ENCODE results near the gene DENND11.
A peak's percentile ranks its signal among the peaks of the same experiment; 100 is the strongest.
"Not testable (repeated sequence)": the region's sequence is repeated elsewhere in the genome, so short reads cannot be mapped to it uniquely, and the experiment has no call there.

The DENND11 gene

DNA sequence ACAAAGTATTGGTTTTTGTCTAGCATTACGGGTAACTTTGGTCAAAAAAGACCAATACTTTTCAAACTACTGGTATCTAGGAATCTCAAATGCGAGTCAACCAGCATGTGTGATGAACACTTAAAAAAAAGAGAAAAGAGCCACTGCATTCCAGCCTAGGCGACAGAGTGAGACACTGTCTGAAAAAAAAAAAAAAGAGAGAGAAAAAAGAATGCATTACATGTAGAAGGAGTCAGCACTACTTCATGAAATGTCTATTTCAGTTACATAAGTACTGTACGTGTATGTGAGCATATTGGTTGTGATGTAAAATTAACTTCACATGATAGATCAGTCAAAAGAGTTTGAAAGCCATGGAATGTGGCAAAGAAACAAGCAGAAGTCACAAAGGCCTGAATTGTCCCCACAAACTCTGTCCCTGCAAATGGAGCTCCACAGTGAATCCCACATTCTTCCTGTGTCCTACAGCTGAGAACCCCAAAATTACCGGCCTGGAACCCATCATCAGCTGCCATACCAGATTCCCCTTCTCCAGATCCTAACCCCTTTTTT lies 1.6 kb downstream of the DENND11 start:
- H3K36me3 ChIP-seq (replicated peaks) = no peaks in the 10 kb centered on the region
- DNase-seq (ENCODE audit: low spot score in 2 of 2) = no peak
- in situ Hi-C loops (cut with MboI; ENCODE audit: low sequenced_read_pairs) = no loop called here
- H3K4me3 ChIP-seq = peak overlapping the region; percentile 48; the same call in 1 of the 2 replicates
- H3K9me3 ChIP-seq = no peaks in the 10 kb centered on the region
- peaks cover 16% of the 10 kb centered on the region for H3K4me1 ChIP-seq
- no peaks in the 10 kb centered on the region for H3K27me3 ChIP-seq (ENCODE audit: low read depth)

DNA sequence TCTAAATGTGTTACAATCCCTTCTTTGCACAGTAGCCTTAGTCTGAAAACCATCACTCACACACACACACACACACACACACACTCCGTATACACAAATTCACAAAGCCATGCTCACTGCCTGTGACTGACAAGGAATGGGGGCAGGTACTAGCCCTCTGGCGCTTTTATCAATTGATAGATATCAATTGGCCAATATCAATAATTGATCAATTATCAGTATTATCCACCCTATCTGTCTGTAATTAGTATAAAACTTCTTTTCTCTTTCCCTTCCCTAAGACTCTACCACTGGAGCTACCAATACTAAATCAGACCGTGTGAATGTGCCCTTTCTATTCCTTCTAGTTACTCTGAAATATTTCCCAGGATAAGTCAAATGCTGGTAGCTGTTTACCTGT lies 2.1 kb downstream of the DENND11 start:
- in situ Hi-C loops (cut with MboI; ENCODE audit: low sequenced_read_pairs) = no loop called here
- Histone ChIP-seq H3K4me1 (peaks cover 16% of the 10 kb centered on the region), H3K36me3 (replicated peaks) (no peaks in the 10 kb centered on the region), H3K9me3 (no peaks in the 10 kb centered on the region), H3K4me3 (no peak overlapping the region), H3K27me3 (ENCODE audit: low read depth) (no peaks in the 10 kb centered on the region)
- DNase-seq (ENCODE audit: low spot score in 2 of 2) = no peak

DNA sequence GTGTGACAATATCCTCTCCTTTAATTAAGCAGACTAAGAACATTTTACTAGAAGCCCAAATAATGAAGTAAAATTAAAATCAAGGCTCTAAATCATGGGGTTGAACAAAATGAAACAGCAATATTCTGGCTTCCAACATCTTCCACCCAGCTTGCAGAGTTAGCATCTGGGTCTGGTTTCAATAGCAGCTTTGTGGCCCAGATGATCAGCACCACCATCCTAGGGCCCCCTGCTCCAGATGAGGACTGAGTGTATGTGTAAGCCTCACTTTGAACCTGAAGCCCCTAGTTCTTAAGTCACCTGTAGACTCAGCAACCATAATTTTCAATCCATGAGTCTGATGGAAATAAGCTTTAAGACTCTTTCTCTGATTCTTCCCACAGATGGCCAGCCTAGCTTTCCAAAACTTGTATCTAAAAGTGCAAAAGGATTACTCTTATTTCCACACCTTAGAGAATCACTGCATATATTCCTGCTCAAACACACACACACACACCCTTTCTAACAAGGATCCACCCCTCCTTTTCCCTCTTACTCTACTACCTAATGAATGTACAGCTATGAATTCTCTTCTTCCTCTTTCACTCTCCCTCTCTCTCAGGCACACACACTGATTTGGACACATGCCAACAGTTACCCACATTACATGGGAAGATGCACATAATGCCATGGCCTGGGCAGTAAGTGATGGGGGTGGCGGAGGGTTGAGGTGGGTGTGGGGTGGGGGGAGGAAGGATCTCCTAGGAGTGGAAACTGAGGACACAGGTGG lies 3.5 kb downstream of the DENND11 start:
- peaks cover 6% of the 10 kb centered on the region for H3K4me1 ChIP-seq
- in situ Hi-C loops (cut with MboI; ENCODE audit: low sequenced_read_pairs) = no loop called here

DNA sequence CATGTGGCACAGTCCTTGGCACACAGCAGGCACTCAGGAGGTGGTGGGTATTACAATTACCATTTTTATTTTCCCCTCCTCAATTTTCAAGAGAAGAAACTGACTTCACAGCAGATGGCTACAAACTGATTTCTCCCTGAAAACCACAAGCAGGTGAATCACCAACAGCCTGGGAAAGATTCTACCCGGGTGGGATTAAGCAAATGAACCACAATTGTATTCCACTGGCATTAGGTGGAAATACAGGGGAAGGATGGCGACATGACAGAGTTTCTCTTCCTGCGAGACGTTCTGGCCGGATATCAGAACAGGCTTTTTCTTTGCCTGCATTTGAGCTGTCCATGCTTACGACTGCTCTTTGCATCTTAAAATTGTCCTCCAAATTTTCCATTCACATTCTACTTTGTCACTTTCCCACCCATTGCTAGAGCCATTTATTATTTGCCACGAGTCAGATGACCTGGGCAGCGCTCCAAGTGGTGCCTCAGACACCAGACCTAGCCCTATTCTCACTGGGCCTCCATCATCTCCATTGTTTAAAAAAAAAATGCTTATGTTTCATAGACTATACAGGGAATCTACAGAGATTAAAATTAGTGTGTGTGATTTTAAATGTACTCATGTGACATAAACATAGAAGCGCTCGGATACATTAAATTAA lies 4.6 kb downstream of the DENND11 start:
- no peaks in the 10 kb centered on the region for H3K27me3 ChIP-seq (ENCODE audit: low read depth)
- no peaks in the 10 kb centered on the region for H3K9me3 ChIP-seq
- H3K4me3 ChIP-seq = no peak overlapping the region
- no peaks in the 10 kb centered on the region for H3K36me3 ChIP-seq (replicated peaks)
- peaks cover 6% of the 10 kb centered on the region for H3K4me1 ChIP-seq
- DNase-seq (ENCODE audit: low spot score in 2 of 2) = no peak
- in situ Hi-C loops (cut with MboI; ENCODE audit: low sequenced_read_pairs) = no loop called here

More for the DNA sequence above, 3.5 kb downstream of the DENND11 start:
- no peak for DNase-seq (ENCODE audit: low spot score in 2 of 2)
- Histone ChIP-seq H3K9me3 (no peaks in the 10 kb centered on the region), H3K36me3 (replicated peaks) (no peaks in the 10 kb centered on the region), H3K4me3 (no peak overlapping the region), H3K27me3 (ENCODE audit: low read depth) (no peaks in the 10 kb centered on the region)

DNA sequence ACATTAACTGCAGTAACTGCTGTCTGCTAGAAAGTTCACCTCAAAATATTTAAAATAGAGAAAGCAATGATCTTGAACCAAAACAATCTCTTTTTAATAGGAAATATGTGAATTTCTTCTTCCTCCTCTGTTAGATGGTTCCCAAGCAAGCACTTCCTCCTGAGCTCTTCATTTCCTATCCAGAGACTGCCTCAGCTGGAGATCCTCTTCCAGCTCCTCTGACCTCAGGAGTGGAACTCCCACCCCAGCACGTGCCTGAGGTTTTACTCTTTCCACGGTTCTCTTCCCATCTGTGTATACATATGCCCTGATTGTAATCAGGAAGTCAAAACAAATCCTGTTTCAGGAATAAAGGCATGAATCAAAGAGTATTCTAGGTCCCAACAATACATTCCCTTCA lies 5.6 kb downstream of the DENND11 start:
- DNase-seq (ENCODE audit: low spot score in 2 of 2) = no peak
- H3K4me1 ChIP-seq = peaks cover 6% of the 10 kb centered on the region
- in situ Hi-C loops (cut with MboI; ENCODE audit: low sequenced_read_pairs) = no loop called here
- no peak overlapping the region for H3K4me3 ChIP-seq
- no peaks in the 10 kb centered on the region for H3K9me3 ChIP-seq
- H3K27me3 ChIP-seq (ENCODE audit: low read depth) = no peaks in the 10 kb centered on the region
- no peaks in the 10 kb centered on the region for H3K36me3 ChIP-seq (replicated peaks)

DNA sequence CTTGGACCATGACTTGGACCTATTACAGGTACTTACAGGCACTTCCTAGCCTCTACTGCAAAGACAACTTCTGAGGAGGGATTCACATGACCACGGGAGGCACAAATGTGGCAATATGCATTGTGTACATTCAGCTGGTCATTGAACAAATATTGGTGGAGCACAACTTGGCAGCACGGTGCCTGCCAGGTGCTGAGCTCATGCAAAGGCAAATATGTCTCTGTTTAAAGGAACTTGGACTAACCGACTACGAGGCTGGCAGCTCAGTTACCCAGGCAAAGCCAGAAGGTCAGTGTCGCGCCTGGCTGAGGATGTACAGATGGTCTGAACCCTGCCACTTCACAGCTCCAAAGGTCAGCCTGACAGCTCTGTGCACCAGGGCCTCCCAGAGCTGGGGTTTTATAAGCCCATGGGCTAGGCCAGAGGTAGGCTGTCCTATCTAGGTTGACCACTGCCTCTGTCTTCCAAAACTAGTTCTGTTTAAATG lies 6.1 kb downstream of the DENND11 start:
- in situ Hi-C loops (cut with MboI; ENCODE audit: low sequenced_read_pairs) = no loop called here
- no peak for DNase-seq (ENCODE audit: low spot score in 2 of 2)
- Histone ChIP-seq H3K4me3 (no peak overlapping the region), H3K9me3 (no peaks in the 10 kb centered on the region), H3K4me1 (peaks cover 4% of the 10 kb centered on the region), H3K36me3 (replicated peaks) (no peaks in the 10 kb centered on the region), H3K27me3 (ENCODE audit: low read depth) (no peaks in the 10 kb centered on the region)

DNA sequence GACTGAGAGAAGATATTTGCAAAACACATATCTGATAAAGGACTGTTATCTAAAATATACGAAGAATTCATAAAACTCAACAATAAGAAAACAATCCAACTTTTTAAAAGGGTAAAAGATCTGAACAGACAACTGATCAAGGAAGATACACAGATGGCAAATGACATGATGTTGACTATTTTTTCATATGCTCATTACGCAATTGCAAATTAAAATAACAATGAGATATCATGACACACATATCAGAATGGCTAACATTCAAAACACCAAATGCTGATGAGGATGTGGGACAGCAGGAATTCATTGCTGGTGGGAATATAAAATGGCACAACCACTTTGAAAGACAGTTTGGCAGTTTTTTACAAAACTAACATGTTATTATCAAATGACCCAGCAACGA lies 8.9 kb downstream of the DENND11 start:
- Histone ChIP-seq H3K4me1 (no peaks in the 10 kb centered on the region), H3K27me3 (ENCODE audit: low read depth) (no peaks in the 10 kb centered on the region), H3K4me3 (no peak overlapping the region), H3K9me3 (no peaks in the 10 kb centered on the region), H3K36me3 (replicated peaks) (no peaks in the 10 kb centered on the region)
- DNase-seq (ENCODE audit: low spot score in 2 of 2) = no peak
- in situ Hi-C loops (cut with MboI; ENCODE audit: low sequenced_read_pairs) = no loop called here

DNA sequence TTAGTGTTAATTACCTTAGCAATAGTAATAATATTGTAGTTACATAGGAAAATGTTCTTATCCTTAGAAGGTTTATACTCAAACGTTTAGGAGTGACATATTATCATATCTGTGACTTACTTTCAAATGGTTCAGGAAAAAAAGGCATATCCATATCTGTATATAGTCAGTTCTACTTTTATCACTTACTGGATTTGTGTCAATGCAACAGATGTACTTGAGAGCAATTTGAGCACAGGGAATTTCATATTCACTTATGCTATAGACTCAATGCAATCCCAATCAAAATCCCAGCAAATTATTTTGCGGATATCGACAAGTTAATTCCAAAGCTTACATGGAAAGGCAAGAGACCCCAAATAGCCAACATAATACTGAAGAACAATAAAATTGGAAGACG lies 10.0 kb downstream of the DENND11 start:
- Histone ChIP-seq H3K27me3 (ENCODE audit: low read depth) (no peaks in the 10 kb centered on the region), H3K36me3 (replicated peaks) (no peaks in the 10 kb centered on the region), H3K4me3 (no peak overlapping the region), H3K9me3 (no peaks in the 10 kb centered on the region), H3K4me1 (no peaks in the 10 kb centered on the region)
- in situ Hi-C loops (cut with MboI; ENCODE audit: low sequenced_read_pairs) = no loop called here
- DNase-seq (ENCODE audit: low spot score in 2 of 2) = no peak

DNA sequence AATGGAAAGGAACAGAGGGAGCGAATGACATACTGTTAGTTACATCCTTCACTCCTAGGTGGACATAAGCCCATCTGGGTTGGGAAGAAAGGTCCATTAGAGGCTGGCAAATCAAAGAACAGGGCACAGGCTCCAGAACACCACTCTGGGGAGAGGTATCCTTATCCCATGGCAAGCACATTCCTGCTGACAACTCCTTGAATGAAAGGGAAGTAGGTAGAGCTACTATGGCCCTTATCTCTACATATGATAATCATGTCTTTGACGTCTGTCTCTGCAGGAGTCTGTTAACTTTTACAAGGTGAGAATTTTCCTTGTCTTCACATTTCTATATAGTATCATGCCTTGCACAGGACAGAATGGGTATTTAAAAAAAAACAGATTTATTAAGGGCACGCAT lies 10.4 kb downstream of the DENND11 start:
- no peaks in the 10 kb centered on the region for H3K36me3 ChIP-seq (replicated peaks)
- H3K9me3 ChIP-seq = no peaks in the 10 kb centered on the region
- no peak for DNase-seq (ENCODE audit: low spot score in 2 of 2)
- no peaks in the 10 kb centered on the region for H3K27me3 ChIP-seq (ENCODE audit: low read depth)
- no peak overlapping the region for H3K4me3 ChIP-seq
- in situ Hi-C loops (cut with MboI; ENCODE audit: low sequenced_read_pairs) = no loop called here
- no peaks in the 10 kb centered on the region for H3K4me1 ChIP-seq

DNA sequence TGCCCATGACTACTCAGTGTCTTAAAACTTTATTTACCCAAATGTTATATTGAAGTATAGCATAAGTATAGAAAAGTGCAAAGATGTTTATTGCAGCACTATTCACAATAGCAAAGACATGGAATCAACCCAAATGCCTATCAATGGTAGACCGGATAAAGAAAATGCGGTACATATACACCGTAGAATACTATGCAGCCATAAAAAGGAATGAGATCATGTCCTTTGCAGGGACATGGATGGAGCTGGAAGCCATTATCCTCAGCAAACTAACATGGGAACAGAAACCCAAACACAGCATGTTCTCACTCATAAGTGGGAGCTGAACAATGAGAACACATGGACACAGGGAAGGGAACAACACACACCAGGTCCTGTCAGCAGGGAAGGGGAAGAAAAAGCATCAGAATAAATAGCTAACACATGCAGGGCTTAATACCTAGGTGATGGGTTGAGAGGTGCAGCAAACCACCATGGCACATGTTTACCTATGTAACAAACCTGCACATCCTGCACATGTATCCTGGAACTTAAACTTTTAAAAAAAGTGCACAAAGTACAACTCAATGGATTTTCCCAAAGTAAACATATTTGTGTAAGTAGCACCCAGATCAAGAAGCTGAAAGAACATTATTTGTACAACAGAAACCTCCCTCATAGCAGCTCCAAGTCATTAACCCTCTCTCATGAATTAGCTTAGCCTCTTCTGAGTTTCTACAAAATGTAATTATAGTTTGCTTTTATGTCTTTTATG lies 12.7 kb downstream of the DENND11 start:
- H3K36me3 ChIP-seq (replicated peaks); H3K9me3 ChIP-seq; in situ Hi-C loops (cut with MboI; ENCODE audit: low sequenced_read_pairs); DNase-seq (ENCODE audit: low spot score in 2 of 2); H3K4me3 ChIP-seq; H3K4me1 ChIP-seq; H3K27me3 ChIP-seq (ENCODE audit: low read depth): not testable (repeated sequence)

DNA sequence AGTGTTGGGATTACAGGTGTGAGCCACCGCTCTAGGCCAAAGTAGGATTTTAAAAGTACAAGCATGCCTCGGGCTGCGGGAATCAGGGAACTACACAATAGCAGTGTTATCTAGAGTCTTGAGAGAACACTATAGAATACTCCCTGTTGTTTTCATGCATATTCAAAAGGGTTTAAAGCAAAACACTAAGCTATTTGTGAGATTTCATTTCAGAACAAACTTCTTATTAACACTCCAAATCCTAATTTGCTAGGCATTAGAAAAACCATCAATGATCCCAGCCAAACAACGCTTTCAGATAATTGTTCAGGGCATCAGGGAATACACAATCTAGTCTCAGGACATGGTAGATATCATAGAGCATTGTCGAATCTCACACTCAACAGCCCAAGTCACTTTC lies 13.9 kb downstream of the DENND11 start:
- in situ Hi-C loops (cut with MboI; ENCODE audit: low sequenced_read_pairs) = no loop called here

DNA sequence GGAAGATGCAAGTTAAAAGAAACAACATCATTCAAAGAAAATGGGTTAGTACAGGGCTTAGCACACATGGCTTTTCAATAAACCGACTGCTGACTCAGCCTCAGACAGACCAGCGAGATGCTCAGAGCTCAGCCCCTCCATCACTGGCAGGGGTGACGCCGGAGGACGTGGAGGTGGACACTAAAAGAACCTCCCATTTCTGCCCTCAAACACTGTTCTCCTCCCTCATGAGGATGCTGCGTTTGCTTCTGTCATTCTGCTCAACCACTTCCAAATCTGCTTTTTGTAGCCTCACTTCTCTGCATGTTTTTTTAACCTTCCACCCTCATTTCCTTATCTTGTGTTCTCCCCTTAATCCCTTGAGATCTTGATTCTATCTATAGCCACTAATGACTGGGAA lies 15.3 kb downstream of the DENND11 start:
- no peak for DNase-seq (ENCODE audit: low spot score in 2 of 2)
- H3K27me3 ChIP-seq (ENCODE audit: low read depth) = no peaks in the 10 kb centered on the region
- in situ Hi-C loops (cut with MboI; ENCODE audit: low sequenced_read_pairs) = no loop called here

More for the DNA sequence above, 13.9 kb downstream of the DENND11 start:
- Histone ChIP-seq H3K27me3 (ENCODE audit: low read depth) (no peaks in the 10 kb centered on the region), H3K9me3 (no peaks in the 10 kb centered on the region), H3K36me3 (replicated peaks) (no peaks in the 10 kb centered on the region), H3K4me3 (no peak overlapping the region), H3K4me1 (no peaks in the 10 kb centered on the region)
- no peak for DNase-seq (ENCODE audit: low spot score in 2 of 2)

DNA sequence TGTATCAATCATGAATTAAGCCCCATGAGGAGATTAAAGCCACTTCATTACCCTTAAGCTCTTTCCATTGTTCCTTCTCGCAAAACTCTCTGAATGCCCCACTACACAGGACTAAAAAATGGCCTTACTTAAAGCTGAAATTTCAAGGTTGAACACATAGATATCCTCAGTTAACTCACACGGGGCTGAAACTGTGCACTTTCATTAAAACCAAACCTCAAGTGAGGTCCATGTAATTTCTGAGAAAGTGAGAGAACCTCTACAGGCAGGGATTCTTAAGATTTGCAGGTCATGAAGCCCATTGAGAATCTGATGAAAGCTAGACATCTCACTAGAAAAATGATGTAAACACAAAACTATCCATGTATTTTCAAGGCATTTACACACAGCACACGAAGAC lies 15.9 kb downstream of the DENND11 start:
- no peak for DNase-seq (ENCODE audit: low spot score in 2 of 2)
- Histone ChIP-seq H3K4me1 (no peaks in the 10 kb centered on the region), H3K9me3 (no peaks in the 10 kb centered on the region), H3K4me3 (no peak overlapping the region), H3K36me3 (replicated peaks) (no peaks in the 10 kb centered on the region), H3K27me3 (ENCODE audit: low read depth) (no peaks in the 10 kb centered on the region)
- in situ Hi-C loops (cut with MboI; ENCODE audit: low sequenced_read_pairs) = no loop called here

More for the DNA sequence above, 15.3 kb downstream of the DENND11 start:
- Histone ChIP-seq H3K4me3 (no peak overlapping the region), H3K36me3 (replicated peaks) (no peaks in the 10 kb centered on the region), H3K9me3 (no peaks in the 10 kb centered on the region), H3K4me1 (no peaks in the 10 kb centered on the region)

Measured in HAP-1 (cell line).